HEK293 (cell line): Measurements from ENCODE around the gene PGPEP1.

Experiments
- HOXC10 ChIP-seq: sonication (generic); formaldehyde crosslinking; IDR thresholded peaks from 2 replicates; pipeline ENCODE4 v1.8.1; 2023; ENCODE audit warnings: mild to moderate bottlenecking, missing genetic modification reagents
- MZF1 ChIP-seq: fragments of 450-650 bp; formaldehyde crosslinking; IDR thresholded peaks from 2 replicates; pipeline ENCODE4 v1.5.1; 2017; ENCODE audit warnings: missing biosample characterization, missing genetic modification characterization, borderline replicate concordance
- ZBTB48 ChIP-seq: fragments of 450-650 bp; formaldehyde crosslinking; IDR thresholded peaks from 2 replicates; pipeline ENCODE4 v1.5.1; 2016; ENCODE audit warnings: missing biosample characterization, missing genetic modification characterization
- ZBTB8A ChIP-seq: fragments of 450-650 bp; formaldehyde crosslinking; IDR thresholded peaks from 2 replicates; pipeline ENCODE4 v1.5.1; 2016; ENCODE audit warnings: missing biosample characterization, missing genetic modification characterization
- ZNF184 ChIP-seq: fragments of 450-650 bp; IDR thresholded peaks from 2 replicates; pipeline ENCODE4 v1.5.1; 2018; ENCODE audit warnings: missing biosample characterization, mild to moderate bottlenecking, missing genetic modification characterization
- ZNF202 ChIP-seq: fragments of 450-650 bp; formaldehyde crosslinking; IDR thresholded peaks from 2 replicates; pipeline ENCODE4 v1.5.1; 2016; ENCODE audit warnings: missing biosample characterization, missing genetic modification characterization, borderline replicate concordance
- ZNF221 ChIP-seq: fragments of 450-650 bp; formaldehyde crosslinking; IDR thresholded peaks from 2 replicates; pipeline ENCODE4 v1.5.1; 2017; ENCODE audit warnings: missing biosample characterization, missing genetic modification characterization, borderline replicate concordance
- ZNF23 ChIP-seq: fragments of 450-650 bp; formaldehyde crosslinking; IDR thresholded peaks from 2 replicates; pipeline ENCODE4 v1.5.1; 2016; ENCODE audit warnings: missing biosample characterization, missing genetic modification characterization, borderline replicate concordance
- ZNF530 ChIP-seq: fragments of 450-650 bp; formaldehyde crosslinking; IDR thresholded peaks from 2 replicates; pipeline ENCODE4 v1.5.1; 2016; ENCODE audit warnings: low read depth, missing biosample characterization, missing genetic modification characterization
- ZNF548 ChIP-seq: fragments of 450-650 bp; formaldehyde crosslinking; IDR thresholded peaks from 2 replicates; pipeline ENCODE4 v1.5.1; 2016; ENCODE audit warnings: missing biosample characterization, missing genetic modification characterization
- ZNF549 ChIP-seq: fragments of 450-650 bp; IDR thresholded peaks from 2 replicates; pipeline ENCODE4 v1.5.1; 2018; ENCODE audit warnings: missing biosample characterization, missing genetic modification characterization, mild to moderate bottlenecking, inconsistent platforms, moderate library complexity
- ZNF555 ChIP-seq: fragments of 450-650 bp; formaldehyde crosslinking; conservative IDR thresholded peaks from 2 replicates; pipeline ENCODE4 v1.5.1; 2017; ENCODE audit warnings: missing biosample characterization, mild to moderate bottlenecking, missing genetic modification characterization, inconsistent platforms
- ZNF558 ChIP-seq: fragments of 450-650 bp; formaldehyde crosslinking; IDR thresholded peaks from 2 replicates; pipeline ENCODE4 v1.5.1; 2016; ENCODE audit warnings: missing biosample characterization, missing genetic modification characterization
- ZNF561 ChIP-seq: fragments of 450-650 bp; IDR thresholded peaks from 2 replicates; pipeline ENCODE4 v1.5.1; 2018; ENCODE audit warnings: missing biosample characterization, missing genetic modification characterization, borderline replicate concordance
- ZNF76 ChIP-seq: fragments of 450-650 bp; formaldehyde crosslinking; IDR thresholded peaks from 2 replicates; pipeline ENCODE4; 2016; ENCODE audit warnings: low read depth, missing biosample characterization, missing genetic modification characterization, borderline replicate concordance
- ZNF777 ChIP-seq: fragments of 450-650 bp; formaldehyde crosslinking; IDR thresholded peaks from 2 replicates; pipeline ENCODE4 v1.5.1; 2017; ENCODE audit warnings: missing biosample characterization, missing genetic modification characterization, borderline replicate concordance
- ZSCAN23 ChIP-seq: fragments of 450-650 bp; formaldehyde crosslinking; IDR thresholded peaks from 2 replicates; pipeline ENCODE4 v1.5.1; 2016; ENCODE audit warnings: missing biosample characterization, missing genetic modification characterization
- ZSCAN30 ChIP-seq: fragments of 450-650 bp; IDR thresholded peaks from 2 replicates; pipeline ENCODE4 v1.5.1; 2018; ENCODE audit warnings: missing biosample characterization, mild to moderate bottlenecking, missing genetic modification characterization, moderate library complexity
- ZXDB ChIP-seq: fragments of 450-650 bp; formaldehyde crosslinking; IDR thresholded peaks from 2 replicates; pipeline ENCODE4 v1.5.1; 2016; ENCODE audit warnings: missing biosample characterization, missing genetic modification characterization
- TF ChIP-seq, protein P1 (sequence below): fragments of 450-650 bp; formaldehyde crosslinking; IDR thresholded peaks from 2 replicates; pipeline ENCODE4 v1.5.1; 2016; ENCODE audit warnings: missing biosample characterization, missing genetic modification characterization
- TF ChIP-seq, protein P2 (sequence below): fragments of 450-650 bp; formaldehyde crosslinking; IDR thresholded peaks from 2 replicates; pipeline ENCODE4 v1.5.1; 2016; ENCODE audit warnings: missing biosample characterization, missing genetic modification characterization
- TF ChIP-seq, protein P3 (sequence below): fragments of 450-650 bp; formaldehyde crosslinking; conservative IDR thresholded peaks from 2 replicates; pipeline ENCODE4 v1.5.1; 2016; ENCODE audit warnings: low read depth, missing biosample characterization, missing genetic modification characterization
- TF ChIP-seq, protein P4 (sequence below): fragments of 450-650 bp; formaldehyde crosslinking; IDR thresholded peaks from 2 replicates; pipeline ENCODE4 v1.5.1; 2016; ENCODE audit warnings: missing biosample characterization, missing genetic modification characterization
- TF ChIP-seq, protein P5 (sequence below): fragments of 450-650 bp; formaldehyde crosslinking; IDR thresholded peaks from 2 replicates; pipeline ENCODE4 v1.5.1; 2017; ENCODE audit warnings: missing biosample characterization, missing genetic modification characterization
- TF ChIP-seq, protein P6 (sequence below): fragments of 450-650 bp; formaldehyde crosslinking; IDR thresholded peaks from 2 replicates; pipeline ENCODE4 v1.5.1; 2016; ENCODE audit warnings: missing biosample characterization, missing genetic modification characterization

Gene PGPEP1

DNA sequence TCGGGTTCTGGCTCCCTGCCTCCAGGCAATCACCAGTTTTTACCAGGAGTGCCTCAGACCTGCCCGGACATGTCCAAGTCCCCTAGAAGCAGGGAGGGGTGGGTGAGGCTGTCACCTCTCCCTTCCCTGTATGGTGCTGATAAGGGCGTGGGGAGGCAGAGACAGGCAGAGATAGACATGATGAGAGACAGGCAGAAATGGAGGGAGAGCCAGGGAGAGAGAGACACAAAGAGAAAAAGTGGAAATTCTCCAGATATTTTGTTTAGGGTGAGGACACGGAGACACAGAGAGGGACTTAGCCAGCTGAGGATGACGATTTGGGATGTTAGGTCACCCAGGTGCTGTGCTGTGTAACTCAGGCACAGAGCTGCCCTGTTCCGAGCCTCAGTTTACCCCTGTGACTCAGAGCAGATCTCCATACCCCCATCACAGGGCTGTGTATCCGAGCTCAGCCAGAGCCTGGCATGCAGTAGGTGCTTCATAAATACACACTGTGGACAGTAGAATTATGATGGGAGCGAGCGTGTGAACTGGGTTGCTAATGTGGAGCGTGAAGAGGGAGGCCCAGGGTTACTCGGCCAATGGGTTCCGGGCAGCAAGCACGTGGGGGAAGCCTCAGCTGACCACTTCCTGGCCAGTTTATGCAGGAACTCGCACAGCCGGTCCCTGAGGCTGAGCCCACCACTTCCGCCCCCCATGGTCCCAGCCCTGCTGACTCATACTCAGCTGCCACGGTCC is 33.7 kb downstream of the PGPEP1 start (continued):
- TF ChIP-seq ZSCAN30 (tag by site-specific recombination): no peak
- TF ChIP-seq, protein P1, sequence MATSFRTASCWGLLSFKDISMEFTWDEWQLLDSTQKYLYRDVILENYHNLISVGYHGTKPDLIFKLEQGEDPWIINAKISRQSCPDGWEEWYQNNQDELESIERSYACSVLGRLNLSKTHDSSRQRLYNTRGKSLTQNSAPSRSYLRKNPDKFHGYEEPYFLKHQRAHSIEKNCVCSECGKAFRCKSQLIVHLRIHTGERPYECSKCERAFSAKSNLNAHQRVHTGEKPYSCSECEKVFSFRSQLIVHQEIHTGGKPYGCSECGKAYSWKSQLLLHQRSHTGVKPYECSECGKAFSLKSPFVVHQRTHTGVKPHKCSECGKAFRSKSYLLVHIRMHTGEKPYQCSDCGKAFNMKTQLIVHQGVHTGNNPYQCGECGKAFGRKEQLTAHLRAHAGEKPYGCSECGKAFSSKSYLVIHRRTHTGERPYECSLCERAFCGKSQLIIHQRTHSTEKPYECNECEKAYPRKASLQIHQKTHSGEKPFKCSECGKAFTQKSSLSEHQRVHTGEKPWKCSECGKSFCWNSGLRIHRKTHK (tag by site-specific recombination): no peak
- no peak for TF ChIP-seq ZNF23
- TF ChIP-seq ZBTB8A: peak; percentile 47
- TF ChIP-seq, protein P2, sequence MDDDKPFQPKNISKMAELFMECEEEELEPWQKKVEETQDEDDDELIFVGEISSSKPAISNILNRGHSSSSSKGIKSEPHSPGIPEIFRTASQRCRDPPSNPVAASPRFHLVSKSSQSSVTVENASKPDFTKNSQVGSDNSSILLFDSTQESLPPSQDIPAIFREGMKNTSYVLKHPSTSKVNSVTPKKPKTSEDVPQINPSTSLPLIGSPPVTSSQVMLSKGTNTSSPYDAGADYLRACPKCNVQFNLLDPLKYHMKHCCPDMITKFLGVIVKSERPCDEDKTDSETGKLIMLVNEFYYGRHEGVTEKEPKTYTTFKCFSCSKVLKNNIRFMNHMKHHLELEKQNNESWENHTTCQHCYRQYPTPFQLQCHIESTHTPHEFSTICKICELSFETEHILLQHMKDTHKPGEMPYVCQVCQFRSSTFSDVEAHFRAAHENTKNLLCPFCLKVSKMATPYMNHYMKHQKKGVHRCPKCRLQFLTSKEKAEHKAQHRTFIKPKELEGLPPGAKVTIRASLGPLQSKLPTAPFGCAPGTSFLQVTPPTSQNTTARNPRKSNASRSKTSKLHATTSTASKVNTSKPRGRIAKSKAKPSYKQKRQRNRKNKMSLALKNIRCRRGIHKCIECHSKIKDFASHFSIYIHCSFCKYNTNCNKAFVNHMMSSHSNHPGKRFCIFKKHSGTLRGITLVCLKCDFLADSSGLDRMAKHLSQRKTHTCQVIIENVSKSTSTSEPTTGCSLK (tag by site-specific recombination): no peak
- TF ChIP-seq ZNF549 (tag by site-specific recombination): no peak
- peak; percentile 89 for TF ChIP-seq ZBTB48 (tag by site-specific recombination)
- no peak; the same call in 1 of the 2 replicates for TF ChIP-seq ZNF76 (tag by site-specific recombination)
- TF ChIP-seq ZNF548 (tag by site-specific recombination): no peak
- TF ChIP-seq, protein P3, sequence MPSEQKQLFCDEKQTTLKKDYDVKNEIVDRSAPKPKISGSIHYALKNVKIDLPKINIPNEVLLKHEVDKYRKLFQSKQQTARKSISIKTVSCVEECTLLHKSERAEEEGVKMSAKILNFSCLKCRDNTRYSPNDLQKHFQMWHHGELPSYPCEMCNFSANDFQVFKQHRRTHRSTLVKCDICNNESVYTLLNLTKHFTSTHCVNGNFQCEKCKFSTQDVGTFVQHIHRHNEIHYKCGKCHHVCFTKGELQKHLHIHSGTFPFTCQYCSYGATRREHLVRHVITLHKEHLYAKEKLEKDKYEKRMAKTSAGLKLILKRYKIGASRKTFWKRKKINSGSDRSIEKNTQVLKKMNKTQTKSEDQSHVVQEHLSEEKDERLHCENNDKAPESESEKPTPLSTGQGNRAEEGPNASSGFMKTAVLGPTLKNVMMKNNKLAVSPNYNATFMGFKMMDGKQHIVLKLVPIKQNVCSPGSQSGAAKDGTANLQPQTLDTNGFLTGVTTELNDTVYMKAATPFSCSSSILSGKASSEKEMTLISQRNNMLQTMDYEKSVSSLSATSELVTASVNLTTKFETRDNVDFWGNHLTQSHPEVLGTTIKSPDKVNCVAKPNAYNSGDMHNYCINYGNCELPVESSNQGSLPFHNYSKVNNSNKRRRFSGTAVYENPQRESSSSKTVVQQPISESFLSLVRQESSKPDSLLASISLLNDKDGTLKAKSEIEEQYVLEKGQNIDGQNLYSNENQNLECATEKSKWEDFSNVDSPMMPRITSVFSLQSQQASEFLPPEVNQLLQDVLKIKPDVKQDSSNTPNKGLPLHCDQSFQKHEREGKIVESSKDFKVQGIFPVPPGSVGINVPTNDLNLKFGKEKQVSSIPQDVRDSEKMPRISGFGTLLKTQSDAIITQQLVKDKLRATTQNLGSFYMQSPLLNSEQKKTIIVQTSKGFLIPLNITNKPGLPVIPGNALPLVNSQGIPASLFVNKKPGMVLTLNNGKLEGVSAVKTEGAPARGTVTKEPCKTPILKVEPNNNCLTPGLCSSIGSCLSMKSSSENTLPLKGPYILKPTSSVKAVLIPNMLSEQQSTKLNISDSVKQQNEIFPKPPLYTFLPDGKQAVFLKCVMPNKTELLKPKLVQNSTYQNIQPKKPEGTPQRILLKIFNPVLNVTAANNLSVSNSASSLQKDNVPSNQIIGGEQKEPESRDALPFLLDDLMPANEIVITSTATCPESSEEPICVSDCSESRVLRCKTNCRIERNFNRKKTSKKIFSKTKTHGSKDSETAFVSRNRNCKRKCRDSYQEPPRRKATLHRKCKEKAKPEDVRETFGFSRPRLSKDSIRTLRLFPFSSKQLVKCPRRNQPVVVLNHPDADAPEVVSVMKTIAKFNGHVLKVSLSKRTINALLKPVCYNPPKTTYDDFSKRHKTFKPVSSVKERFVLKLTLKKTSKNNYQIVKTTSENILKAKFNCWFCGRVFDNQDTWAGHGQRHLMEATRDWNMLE (tag by site-specific recombination): peak; percentile 52
- TF ChIP-seq ZNF184: no peak
- no peak for TF ChIP-seq ZNF555 (tag by site-specific recombination)
- no peak for TF ChIP-seq HOXC10 (CRISPR knock-in tag)
- no peak for TF ChIP-seq ZXDB
- no peak for TF ChIP-seq ZNF221 (tag by site-specific recombination)
- TF ChIP-seq ZNF777 (tag by site-specific recombination): no peak
- no peak for TF ChIP-seq ZSCAN23
- peak; percentile 62; the same call in 1 of the 2 replicates for TF ChIP-seq ZNF558 (tag by site-specific recombination)
- TF ChIP-seq ZNF561 (tag by site-specific recombination): no peak
- TF ChIP-seq, protein P4, sequence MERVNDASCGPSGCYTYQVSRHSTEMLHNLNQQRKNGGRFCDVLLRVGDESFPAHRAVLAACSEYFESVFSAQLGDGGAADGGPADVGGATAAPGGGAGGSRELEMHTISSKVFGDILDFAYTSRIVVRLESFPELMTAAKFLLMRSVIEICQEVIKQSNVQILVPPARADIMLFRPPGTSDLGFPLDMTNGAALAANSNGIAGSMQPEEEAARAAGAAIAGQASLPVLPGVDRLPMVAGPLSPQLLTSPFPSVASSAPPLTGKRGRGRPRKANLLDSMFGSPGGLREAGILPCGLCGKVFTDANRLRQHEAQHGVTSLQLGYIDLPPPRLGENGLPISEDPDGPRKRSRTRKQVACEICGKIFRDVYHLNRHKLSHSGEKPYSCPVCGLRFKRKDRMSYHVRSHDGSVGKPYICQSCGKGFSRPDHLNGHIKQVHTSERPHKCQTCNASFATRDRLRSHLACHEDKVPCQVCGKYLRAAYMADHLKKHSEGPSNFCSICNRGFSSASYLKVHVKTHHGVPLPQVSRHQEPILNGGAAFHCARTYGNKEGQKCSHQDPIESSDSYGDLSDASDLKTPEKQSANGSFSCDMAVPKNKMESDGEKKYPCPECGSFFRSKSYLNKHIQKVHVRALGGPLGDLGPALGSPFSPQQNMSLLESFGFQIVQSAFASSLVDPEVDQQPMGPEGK: peak; percentile 92
- TF ChIP-seq MZF1 (tag by site-specific recombination): peak; percentile 60; the same call in 1 of the 2 replicates
- TF ChIP-seq, protein P5, sequence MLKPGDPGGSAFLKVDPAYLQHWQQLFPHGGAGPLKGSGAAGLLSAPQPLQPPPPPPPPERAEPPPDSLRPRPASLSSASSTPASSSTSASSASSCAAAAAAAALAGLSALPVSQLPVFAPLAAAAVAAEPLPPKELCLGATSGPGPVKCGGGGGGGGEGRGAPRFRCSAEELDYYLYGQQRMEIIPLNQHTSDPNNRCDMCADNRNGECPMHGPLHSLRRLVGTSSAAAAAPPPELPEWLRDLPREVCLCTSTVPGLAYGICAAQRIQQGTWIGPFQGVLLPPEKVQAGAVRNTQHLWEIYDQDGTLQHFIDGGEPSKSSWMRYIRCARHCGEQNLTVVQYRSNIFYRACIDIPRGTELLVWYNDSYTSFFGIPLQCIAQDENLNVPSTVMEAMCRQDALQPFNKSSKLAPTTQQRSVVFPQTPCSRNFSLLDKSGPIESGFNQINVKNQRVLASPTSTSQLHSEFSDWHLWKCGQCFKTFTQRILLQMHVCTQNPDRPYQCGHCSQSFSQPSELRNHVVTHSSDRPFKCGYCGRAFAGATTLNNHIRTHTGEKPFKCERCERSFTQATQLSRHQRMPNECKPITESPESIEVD (tag by site-specific recombination): no peak
- TF ChIP-seq ZNF530 (tag by site-specific recombination): no peak
- no peak for TF ChIP-seq ZNF202 (tag by site-specific recombination)
- TF ChIP-seq, protein P6, sequence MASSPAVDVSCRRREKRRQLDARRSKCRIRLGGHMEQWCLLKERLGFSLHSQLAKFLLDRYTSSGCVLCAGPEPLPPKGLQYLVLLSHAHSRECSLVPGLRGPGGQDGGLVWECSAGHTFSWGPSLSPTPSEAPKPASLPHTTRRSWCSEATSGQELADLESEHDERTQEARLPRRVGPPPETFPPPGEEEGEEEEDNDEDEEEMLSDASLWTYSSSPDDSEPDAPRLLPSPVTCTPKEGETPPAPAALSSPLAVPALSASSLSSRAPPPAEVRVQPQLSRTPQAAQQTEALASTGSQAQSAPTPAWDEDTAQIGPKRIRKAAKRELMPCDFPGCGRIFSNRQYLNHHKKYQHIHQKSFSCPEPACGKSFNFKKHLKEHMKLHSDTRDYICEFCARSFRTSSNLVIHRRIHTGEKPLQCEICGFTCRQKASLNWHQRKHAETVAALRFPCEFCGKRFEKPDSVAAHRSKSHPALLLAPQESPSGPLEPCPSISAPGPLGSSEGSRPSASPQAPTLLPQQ (tag by site-specific recombination): peak; percentile 61
